Effector memory CD8-positive, alpha-beta T cell (primary cell): ENCODE measurements around the gene CRBN.

Source experiments
- ATAC-seq: fragments of 150-1000 bp; cut with Tn5 transposase; replicated peaks from 2 replicates; pipeline ENCODE4 v1.10.0; 2021; ENCODE audit warnings: mild to moderate bottlenecking, moderate library complexity
- DNase-seq, 3 experiments: peaks; one replicate each; pipeline ENCODE4 v3.0.0; 2021
- H3K27ac Mint-ChIP-seq, 2 donors: one replicate each; pipeline ENCODE4 v1.8.0; 2022; ENCODE audit warnings: mild to moderate bottlenecking in 2 of 2, mixed read lengths in 2 of 2, moderate library complexity in 2 of 2
- H3K27me3 Mint-ChIP-seq, 2 donors: one replicate each; pipeline ENCODE4 v1.8.0; 2022; ENCODE audit warnings: mixed read lengths in 2 of 2
- H3K36me3 Mint-ChIP-seq: one replicate; pipeline ENCODE4 v1.8.0; 2022; ENCODE audit warnings: mild to moderate bottlenecking, moderate library complexity, mixed read lengths; ENCODE audit not compliant: insufficient read depth
- H3K4me1 Mint-ChIP-seq, 2 donors: one replicate each; pipeline ENCODE4 v1.8.0; 2022; ENCODE audit warnings: low read depth in 2 of 2, mixed read lengths in 2 of 2
- H3K4me3 Mint-ChIP-seq, 2 donors: one replicate each; pipeline ENCODE4 v1.8.0; 2022; ENCODE audit warnings: mild to moderate bottlenecking in 2 of 2, mixed read lengths in 2 of 2, moderate library complexity in 2 of 2
- H3K9me3 Mint-ChIP-seq, 2 donors: one replicate each; pipeline ENCODE4 v1.8.0; 2022; ENCODE audit warnings: mixed read lengths in 2 of 2

Gene CRBN

DNA sequence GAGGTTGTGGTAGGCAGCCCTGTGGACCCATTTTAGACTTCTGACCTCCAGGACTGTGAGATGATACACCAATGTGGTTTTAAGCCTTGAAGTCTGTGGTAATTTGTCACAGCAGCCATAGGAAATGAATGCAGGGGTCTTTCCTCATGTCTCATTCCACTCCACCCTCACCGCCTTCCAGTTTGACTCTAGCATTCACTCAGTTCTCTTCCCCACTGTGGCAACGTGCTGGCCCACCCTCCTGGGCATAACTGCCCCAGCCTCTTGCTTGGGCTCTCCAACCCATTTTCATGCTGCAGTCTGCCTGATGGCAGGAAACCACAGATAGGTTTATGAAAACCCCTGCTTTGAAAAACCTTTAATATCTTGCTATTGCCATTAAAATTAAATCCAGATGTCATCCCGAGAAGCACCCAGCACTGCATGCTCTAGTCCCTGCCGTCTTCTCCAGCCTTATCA is 60.1 kb downstream of the CRBN start:
- peak; percentile 90 for ATAC-seq
- no peaks in the 10 kb centered on the region for H3K36me3 Mint-ChIP-seq
- H3K4me3 Mint-ChIP-seq, result peak overlapping the region in 1 of 2 donors; percentile 24
- DNase-seq, result peak in 1 of 3 experiments; percentile 5
- H3K27me3 Mint-ChIP-seq, result no peaks in the 10 kb centered on the region
- H3K9me3 Mint-ChIP-seq, result no peaks in the 10 kb centered on the region
- H3K4me1 Mint-ChIP-seq, result peaks cover 5 to 8% of the 10 kb centered on the region in 2 donors
- H3K27ac Mint-ChIP-seq, result peak overlapping the region in 1 of 2 donors; percentile 35

- Mint-ChIP-seq H3K4me1 (peaks cover 5 to 8% of the 10 kb centered on the region in 2 donors), H3K27me3 (no peaks in the 10 kb centered on the region), H3K9me3 (no peaks in the 10 kb centered on the region), H3K27ac (no peak overlapping the region), H3K36me3 (no peaks in the 10 kb centered on the region), H3K4me3 (no peak overlapping the region)
- ATAC-seq, result no peak
- DNase-seq, result no peak
Observed at GRCh38 chr3:3117651-3118050, 61.8 kb downstream of the CRBN start.

- peaks cover 16% of the 10 kb centered on the region in 2 donors for H3K4me1 Mint-ChIP-seq
- peaks cover 19% of the 10 kb centered on the region for H3K36me3 Mint-ChIP-seq
- no peaks in the 10 kb centered on the region for H3K9me3 Mint-ChIP-seq
- H3K27ac Mint-ChIP-seq, result no peak overlapping the region
- ATAC-seq (no peak), DNase-seq (no peak)
- no peaks in the 10 kb centered on the region for H3K27me3 Mint-ChIP-seq
- H3K4me3 Mint-ChIP-seq, result no peak overlapping the region
Observed at GRCh38 chr3:3113042-3113709, 66.3 kb downstream of the CRBN start.

DNA sequence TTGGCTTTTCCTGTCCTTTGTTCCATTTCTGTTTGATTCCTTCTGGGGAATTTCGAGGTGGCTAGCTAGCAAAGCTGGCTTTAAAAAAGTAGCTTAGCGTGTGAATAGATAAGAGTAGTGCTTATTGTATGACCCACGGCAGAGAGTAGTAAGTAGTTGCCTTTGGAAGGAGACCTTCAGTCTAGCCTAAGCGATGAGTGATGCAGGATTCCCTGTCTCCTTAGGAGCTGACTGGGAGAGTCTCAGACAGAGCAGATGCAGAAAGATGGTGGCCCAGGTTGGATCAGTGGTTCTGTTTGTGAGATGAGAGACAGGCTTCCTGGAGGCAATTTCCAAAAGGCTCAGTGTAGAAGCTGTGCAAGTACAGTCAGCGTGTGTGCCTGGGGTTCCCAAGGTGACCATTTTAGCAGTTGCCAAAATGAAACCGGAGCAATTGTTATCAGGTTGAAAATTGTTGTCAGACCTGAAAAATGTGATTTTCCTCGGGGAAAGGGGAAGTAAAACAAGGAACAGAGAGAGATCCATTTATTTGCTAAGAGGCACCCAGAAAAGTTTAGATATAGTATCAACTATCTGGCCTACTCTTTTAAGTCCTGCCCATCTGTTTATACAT is 68.6 kb downstream of the CRBN start:
- H3K4me1 Mint-ChIP-seq, result peaks cover 16% of the 10 kb centered on the region in 2 donors
- H3K36me3 Mint-ChIP-seq, result peaks cover 19% of the 10 kb centered on the region
- peak overlapping the region; percentile 94 to 96 for H3K27ac Mint-ChIP-seq
- H3K9me3 Mint-ChIP-seq, result no peaks in the 10 kb centered on the region
- no peaks in the 10 kb centered on the region for H3K27me3 Mint-ChIP-seq
- no peak for ATAC-seq
- H3K4me3 Mint-ChIP-seq, result peak overlapping the region; percentile 70 to 76
- DNase-seq, result no peak

DNA sequence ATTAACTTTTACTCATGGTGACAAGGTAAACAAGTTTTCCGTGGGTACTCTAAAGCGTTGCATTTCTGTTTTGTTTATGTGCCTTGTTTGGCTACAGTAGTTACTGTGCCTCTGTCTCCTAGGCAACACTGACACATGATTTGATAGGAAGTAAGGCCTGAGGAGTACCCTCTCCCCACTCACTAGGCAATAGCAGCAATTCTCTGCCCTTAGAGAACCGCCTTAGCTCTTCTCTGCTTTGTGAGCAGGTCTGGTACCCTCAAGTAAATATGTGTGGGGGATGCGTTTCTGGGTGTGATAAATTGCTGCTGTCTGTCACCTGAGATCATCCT is 69.2 kb downstream of the CRBN start, which contains the start of gene IL5RA:
TSS of gene IL5RA (minus strand) at position 76 of the 332 bp plus-strand sequence. CDS start 5,390 bp downstream, outside the sequence.
- peak; percentile 90 for ATAC-seq
- H3K27ac Mint-ChIP-seq, result peak within 1 kb of the TSS; percentile 94 to 96

GRCh38 chr3:3109407-3110298 is 69.8 kb downstream of the CRBN start:
- H3K27ac Mint-ChIP-seq, result peak overlapping the region; percentile 94 to 96
- no peaks in the 10 kb centered on the region for H3K9me3 Mint-ChIP-seq
- H3K4me1 Mint-ChIP-seq, result peaks cover 16% of the 10 kb centered on the region in 2 donors
- peaks cover 0 to 6% of the 10 kb centered on the region in 2 donors for H3K27me3 Mint-ChIP-seq
- DNase-seq (no peak), ATAC-seq (peak; percentile 50)
- peaks cover 19% of the 10 kb centered on the region for H3K36me3 Mint-ChIP-seq
- H3K4me3 Mint-ChIP-seq, result peak overlapping the region; percentile 70 to 76

More for the DNA sequence above, 69.2 kb downstream of the CRBN start, which contains the start of gene IL5RA:
- peaks cover 0 to 2% of the 10 kb centered on the region in 2 donors for H3K27me3 Mint-ChIP-seq
- H3K4me1 Mint-ChIP-seq, result peaks cover 16% of the 10 kb centered on the region in 2 donors
- peak within 1 kb of the TSS; percentile 70 to 76 for H3K4me3 Mint-ChIP-seq
- H3K36me3 Mint-ChIP-seq, result peaks cover 19% of the 10 kb centered on the region
- no peaks in the 10 kb centered on the region for H3K9me3 Mint-ChIP-seq
- DNase-seq, result peak; percentile 46 to 60 (median 54)

DNA sequence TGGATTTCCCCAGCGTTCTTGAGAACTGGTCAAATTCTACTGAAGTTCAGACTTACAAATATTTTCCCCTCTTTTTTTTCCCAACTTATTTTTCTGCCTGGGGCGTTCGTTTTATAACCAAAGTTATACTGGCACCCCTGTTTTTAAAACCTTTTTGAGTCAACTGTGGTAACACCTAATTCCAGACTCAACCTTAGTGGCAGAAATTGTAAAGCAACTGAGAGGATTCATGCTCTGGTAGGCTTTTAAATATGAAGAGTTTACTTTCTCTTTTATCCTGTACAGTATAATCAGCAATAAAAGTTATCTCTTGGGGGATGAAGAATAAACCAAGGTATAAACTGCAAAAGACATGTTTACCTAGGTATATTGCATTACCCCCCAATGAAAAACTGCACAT is 71.6 kb downstream of the CRBN start:
- Mint-ChIP-seq H3K9me3 (no peaks in the 10 kb centered on the region), H3K4me3 (peak overlapping the region; percentile 23 to 41), H3K27me3 (peaks cover 0 to 6% of the 10 kb centered on the region in 2 donors), H3K36me3 (peaks cover 19% of the 10 kb centered on the region), H3K4me1 (peaks cover 16% of the 10 kb centered on the region in 2 donors), H3K27ac (peak overlapping the region in 1 of 2 donors; percentile 67)
- ATAC-seq, result no peak
- DNase-seq, result no peak

DNA sequence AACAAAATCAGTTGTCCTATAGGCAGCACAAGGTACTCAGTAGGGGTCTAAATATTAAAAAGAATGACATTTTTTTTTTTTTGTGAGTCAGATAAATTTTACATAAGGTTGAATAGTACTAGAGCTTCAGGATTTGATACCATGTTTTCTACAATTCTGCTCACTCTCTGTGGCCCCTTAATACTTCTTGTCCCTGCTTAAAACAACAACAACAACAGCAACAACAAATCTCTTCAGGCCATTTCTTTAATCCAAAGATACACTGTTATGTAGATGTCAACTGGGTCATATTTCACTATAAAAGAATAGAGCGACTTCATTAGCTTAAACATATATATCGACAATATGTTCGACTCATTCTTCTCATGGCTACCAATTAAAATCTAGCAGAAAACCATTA is 72.3 kb downstream of the CRBN start:
- Mint-ChIP-seq H3K9me3 (no peaks in the 10 kb centered on the region), H3K27me3 (peaks cover 0 to 6% of the 10 kb centered on the region in 2 donors), H3K36me3 (peaks cover 19% of the 10 kb centered on the region), H3K27ac (peak overlapping the region in 1 of 2 donors; percentile 67), H3K4me3 (peak overlapping the region; percentile 23 to 41), H3K4me1 (peaks cover 16% of the 10 kb centered on the region in 2 donors)
- ATAC-seq (no peak), DNase-seq (no peak)

DNA sequence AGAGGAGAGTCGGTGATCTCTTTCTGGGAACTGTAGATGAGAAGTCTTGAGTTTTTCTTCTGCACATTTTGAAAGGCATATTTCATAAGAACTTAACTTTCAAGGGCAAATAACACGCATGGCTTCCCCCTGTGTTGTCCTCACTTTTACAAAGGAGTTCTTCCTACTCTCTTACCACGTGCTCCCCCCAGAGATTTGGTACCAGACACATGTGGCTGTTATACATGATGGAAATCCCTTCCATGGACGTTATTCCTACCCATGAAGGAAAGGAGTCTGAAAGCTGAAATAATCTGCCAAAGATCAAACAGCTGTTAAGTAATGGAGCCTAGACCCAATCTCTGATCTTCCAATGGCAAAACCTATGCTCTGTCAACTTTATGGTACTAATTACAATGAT is 73.7 kb downstream of the CRBN start:
- no peaks in the 10 kb centered on the region for H3K9me3 Mint-ChIP-seq
- peaks cover 0 to 6% of the 10 kb centered on the region in 2 donors for H3K27me3 Mint-ChIP-seq
- H3K36me3 Mint-ChIP-seq, result peaks cover 19% of the 10 kb centered on the region
- no peak overlapping the region for H3K27ac Mint-ChIP-seq
- H3K4me3 Mint-ChIP-seq, result no peak overlapping the region
- ATAC-seq (no peak), DNase-seq (no peak)
- peaks cover 14 to 15% of the 10 kb centered on the region in 2 donors for H3K4me1 Mint-ChIP-seq

DNA sequence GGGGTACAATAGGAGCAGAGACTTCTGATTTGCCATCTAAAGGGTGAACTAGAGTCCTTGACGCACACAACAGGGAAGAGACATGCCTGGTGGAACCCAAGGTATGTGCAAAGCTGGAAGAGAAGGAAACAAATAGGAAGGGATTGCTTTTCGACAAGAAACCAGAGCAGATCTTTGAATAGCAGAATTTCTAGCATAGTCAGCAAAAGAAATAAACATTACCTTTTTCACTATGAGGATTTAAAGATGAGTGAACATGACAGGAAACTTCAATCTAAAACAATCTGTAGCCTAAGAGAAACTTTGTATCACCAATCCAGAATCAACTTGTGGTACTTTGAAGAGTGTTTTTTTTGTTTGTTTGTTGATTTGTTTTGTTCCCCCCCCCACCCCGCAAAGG is 74.2 kb downstream of the CRBN start:
- Mint-ChIP-seq H3K27ac (no peak overlapping the region), H3K36me3 (peaks cover 14% of the 10 kb centered on the region), H3K4me1 (peaks cover 10% of the 10 kb centered on the region in 2 donors), H3K4me3 (no peak overlapping the region), H3K27me3 (peaks cover 0 to 6% of the 10 kb centered on the region in 2 donors), H3K9me3 (no peaks in the 10 kb centered on the region)
- no peak for DNase-seq
- ATAC-seq, result no peak

DNA sequence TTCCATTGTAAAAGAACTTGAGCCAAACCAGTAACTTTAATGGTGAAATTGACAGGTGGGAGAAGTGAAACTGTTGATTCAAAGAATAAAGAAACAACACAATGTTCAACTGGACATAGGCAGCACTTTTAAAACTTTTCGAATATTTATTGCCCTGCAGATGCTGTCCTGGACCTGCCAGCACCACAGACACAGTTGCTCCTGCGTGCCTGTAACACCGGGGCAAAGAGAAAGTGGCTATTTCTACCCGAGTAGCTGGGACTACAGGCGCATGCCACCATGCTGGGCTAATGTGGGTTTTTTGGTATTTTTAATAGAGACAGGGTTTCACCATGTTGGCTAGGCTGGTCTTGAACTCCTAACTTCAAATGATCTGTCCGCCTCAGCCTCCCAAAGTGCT is 76.7 kb downstream of the CRBN start:
- Mint-ChIP-seq H3K4me3 (no peak overlapping the region), H3K27ac (no peak overlapping the region), H3K36me3 (no peaks in the 10 kb centered on the region), H3K27me3 (peaks cover 0 to 6% of the 10 kb centered on the region in 2 donors), H3K4me1 (no peaks in the 10 kb centered on the region), H3K9me3 (no peaks in the 10 kb centered on the region)
- no peak for ATAC-seq
- DNase-seq, result no peak

GRCh38 chr3:3101660-3102458 is 77.6 kb downstream of the CRBN start:
- DNase-seq, result no peak
- Mint-ChIP-seq H3K4me1 (no peaks in the 10 kb centered on the region), H3K27ac (no peak overlapping the region), H3K4me3 (no peak overlapping the region), H3K27me3 (peaks cover 6 to 11% of the 10 kb centered on the region in 2 donors), H3K36me3 (no peaks in the 10 kb centered on the region), H3K9me3 (no peaks in the 10 kb centered on the region)
- ATAC-seq, result no peak
